SK-N-MC (cell line): ENCODE data around the gene WRAP73.

Experiments used
- DNase-seq: peaks from one replicate; pipeline ENCODE4 v3.0.0-alpha.2; 2011; ENCODE audit warnings: low read depth, low spot score
- H3K27ac ChIP-seq: fragments of 200-600 bp; sonication (generic); 2 replicates; pipeline ENCODE4 v1.5.1; 2016; ENCODE audit warnings: mixed run types
- H3K36me3 ChIP-seq: fragments of 200-600 bp; sonication (generic); 2 replicates; pipeline ENCODE4 v1.6.1; 2017; ENCODE audit warnings: antibody characterized with exemption, low read length, mixed read lengths; ENCODE audit not compliant: insufficient read depth
- H3K4me3 ChIP-seq: fragments of 200-600 bp; sonication (generic); 2 replicates; pipeline ENCODE4 v1.5.1; 2016
- H3K9ac ChIP-seq: fragments of 200-600 bp; sonication (generic); 2 replicates; pipeline ENCODE4 v1.8.0; 2017; ENCODE audit warnings: mixed run types, mixed read lengths; ENCODE audit not compliant: insufficient read length
- H3K9me3 ChIP-seq: fragments of 200-600 bp; sonication (generic); 2 replicates; pipeline ENCODE4 v1.6.1; 2017; ENCODE audit warnings: low read depth, mild to moderate bottlenecking, antibody characterized with exemption, low read length, moderate library complexity, mixed read lengths
- EZH2 ChIP-seq: fragments of 200-600 bp; sonication (generic); IDR thresholded peaks from one replicate; pipeline ENCODE4 v1.6.1; 2017; ENCODE audit warnings: antibody characterized with exemption
- FOXP2 ChIP-seq: optimal IDR thresholded peaks from 2 replicates; pipeline ENCODE3; 2011; ENCODE audit warnings: mild to moderate bottlenecking, moderate library complexity; ENCODE audit not compliant: insufficient read depth; ENCODE audit errors: extremely low read length, control extremely low read depth
- POLR2AphosphoS5 ChIP-seq: IDR thresholded peaks from 2 replicates; pipeline ENCODE4 v1.6.1; 2012; ENCODE audit warnings: mild to moderate bottlenecking, low read depth, low read length, borderline replicate concordance

WRAP73 gene

DNA sequence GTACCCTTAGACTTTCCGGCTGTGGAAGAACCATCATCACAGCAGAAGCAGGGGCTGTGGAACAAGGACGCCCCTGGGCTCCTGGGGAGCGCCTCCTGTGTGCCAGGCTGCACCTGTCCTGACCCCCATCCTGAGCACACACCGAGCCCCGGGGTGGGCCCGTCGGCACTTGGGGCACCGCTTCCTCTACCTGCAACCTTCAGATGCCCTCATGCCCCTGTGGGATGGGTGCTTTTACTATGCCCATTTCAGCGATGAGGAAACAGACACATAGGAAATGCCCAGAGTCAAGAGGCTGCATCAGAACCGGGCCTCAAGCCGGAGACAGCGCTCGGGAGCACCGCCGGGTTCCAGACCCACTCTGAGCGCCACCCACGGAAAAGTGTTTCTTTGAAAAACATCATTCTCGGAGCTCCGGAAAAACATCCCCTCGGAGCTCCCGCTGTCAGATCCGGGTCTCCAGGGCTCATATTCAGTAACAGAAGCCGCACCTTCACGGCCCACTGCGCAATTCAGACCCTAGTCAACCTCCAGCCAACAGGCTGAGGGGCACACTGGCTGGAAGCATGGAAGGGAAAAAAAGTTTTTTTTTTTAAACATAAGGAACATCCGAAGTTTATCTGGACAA, 17.1 kb downstream of the WRAP73 start:
- no peak for DNase-seq

DNA sequence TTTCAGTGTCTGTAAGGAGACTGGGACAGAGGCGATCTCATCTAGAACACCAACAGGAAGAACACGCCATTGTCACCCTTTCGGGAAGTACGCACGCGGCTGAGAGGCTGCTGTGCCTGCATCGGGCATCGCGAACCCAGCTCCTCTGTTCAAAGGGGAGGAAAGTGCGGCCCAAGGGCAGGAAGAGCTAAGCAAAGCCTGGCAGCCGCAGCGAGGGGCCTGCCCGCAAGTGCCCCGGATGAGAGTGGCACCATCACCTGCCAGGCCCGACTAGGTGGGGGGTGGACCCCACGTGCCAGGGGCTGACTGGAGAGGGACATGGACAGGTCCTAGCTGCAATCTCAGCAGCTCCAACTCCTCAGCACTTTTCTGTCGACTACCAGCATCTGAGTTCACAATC, 17.6 kb downstream of the WRAP73 start:
- Histone ChIP-seq H3K36me3 (peaks cover 15% of the 10 kb centered on the region; the same call in 1 of the 2 replicates), H3K9ac (no peak overlapping the region), H3K27ac (no peak overlapping the region), H3K4me3 (no peak overlapping the region), H3K9me3 (no peaks in the 10 kb centered on the region)
- no peak for DNase-seq
- TF ChIP-seq POLR2AphosphoS5 = no peak
- TF ChIP-seq FOXP2 = no peak
- TF ChIP-seq EZH2 = no peak

More for the DNA sequence above, 17.1 kb downstream of the WRAP73 start:
- Histone ChIP-seq H3K9ac (no peak overlapping the region), H3K4me3 (no peak overlapping the region), H3K27ac (no peak overlapping the region), H3K9me3 (no peaks in the 10 kb centered on the region), H3K36me3 (peaks cover 16% of the 10 kb centered on the region; the same call in 1 of the 2 replicates)
- no peak for TF ChIP-seq FOXP2

DNA sequence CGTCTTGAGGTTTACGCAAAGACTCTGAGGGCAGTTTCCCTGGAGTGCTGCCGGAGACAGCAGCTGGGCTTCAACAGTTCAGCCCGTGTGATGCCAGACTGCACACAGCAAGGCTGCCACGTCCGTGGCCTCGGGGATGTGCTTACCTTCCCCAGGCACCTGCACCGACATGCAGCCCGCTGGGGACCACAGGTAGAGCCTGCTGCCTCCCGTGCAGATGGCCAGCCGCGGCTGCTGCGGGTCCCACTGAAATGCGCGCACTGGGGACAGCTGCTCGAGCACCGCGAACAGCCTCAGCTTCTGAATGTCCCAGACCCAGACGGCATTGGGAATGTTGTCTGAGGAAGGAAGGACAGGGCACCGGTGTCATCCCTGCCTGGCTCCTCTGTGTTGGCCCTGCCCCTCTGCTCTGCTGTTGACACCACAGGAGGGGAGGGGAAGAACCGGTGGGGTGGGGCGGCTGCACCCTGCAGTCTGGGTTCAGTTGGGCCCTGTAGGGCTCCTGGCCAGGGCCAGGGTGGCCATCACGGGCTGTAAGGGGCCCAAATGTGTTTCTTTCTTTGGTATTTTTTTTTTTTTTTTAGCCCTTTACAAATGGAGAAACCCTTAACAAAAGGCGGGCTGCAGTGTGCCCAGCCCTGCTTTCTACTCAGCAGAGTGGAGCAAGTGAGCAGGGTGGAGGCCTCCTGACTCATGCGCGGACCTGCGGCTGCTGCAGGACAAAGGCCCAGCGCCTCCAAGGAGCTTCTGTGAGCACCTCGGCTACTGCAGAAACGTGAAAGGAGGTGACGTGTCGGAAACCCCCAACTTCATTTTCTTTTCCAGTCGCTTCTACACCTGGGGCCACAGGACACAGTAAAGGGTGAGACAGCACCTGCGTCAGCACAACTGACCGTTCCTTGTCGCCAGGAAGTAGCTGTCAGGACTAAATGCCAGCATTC, 18.3 kb downstream of the WRAP73 start:
- Histone ChIP-seq H3K36me3 (peaks cover 9% of the 10 kb centered on the region; the same call in 1 of the 2 replicates), H3K4me3 (no peak overlapping the region), H3K9me3 (no peaks in the 10 kb centered on the region), H3K27ac (no peak overlapping the region), H3K9ac (no peak overlapping the region)
- TF ChIP-seq EZH2 = no peak
- no peak for TF ChIP-seq POLR2AphosphoS5
- no peak for TF ChIP-seq FOXP2
- DNase-seq = no peak

- DNase-seq = no peak
- no peak overlapping the region for H3K27ac ChIP-seq
- H3K9me3 ChIP-seq = no peaks in the 10 kb centered on the region
- H3K9ac ChIP-seq = no peak overlapping the region
- no peak overlapping the region for H3K4me3 ChIP-seq
- TF ChIP-seq EZH2 = no peak
- no peak for TF ChIP-seq POLR2AphosphoS5
- TF ChIP-seq FOXP2 = no peak
- peaks cover 7% of the 10 kb centered on the region; the same call in 1 of the 2 replicates for H3K36me3 ChIP-seq
Observed at GRCh38 chr1:3630914-3631313, 19.0 kb downstream of the WRAP73 start.

- H3K27ac ChIP-seq = no peak overlapping the region
- peaks cover 5% of the 10 kb centered on the region; the same call in 1 of the 2 replicates for H3K36me3 ChIP-seq
- H3K4me3 ChIP-seq = no peak overlapping the region
- no peak overlapping the region for H3K9ac ChIP-seq
- TF ChIP-seq EZH2 (no peak), FOXP2 (no peak), POLR2AphosphoS5 (no peak)
- no peak for DNase-seq
- H3K9me3 ChIP-seq = no peaks in the 10 kb centered on the region
Observed at GRCh38 chr1:3630161-3630611, 19.7 kb downstream of the WRAP73 start.

GRCh38 chr1:3629561-3630160, 20.2 kb downstream of the WRAP73 start:
- H3K9me3 ChIP-seq = no peaks in the 10 kb centered on the region
- TF ChIP-seq EZH2 (no peak), FOXP2 (no peak), POLR2AphosphoS5 (no peak)
- H3K27ac ChIP-seq = no peak overlapping the region
- H3K36me3 ChIP-seq = peaks cover under 1% of the 10 kb centered on the region; the same call in 1 of the 2 replicates
- no peak overlapping the region for H3K4me3 ChIP-seq
- DNase-seq = no peak
- no peak overlapping the region for H3K9ac ChIP-seq

DNA sequence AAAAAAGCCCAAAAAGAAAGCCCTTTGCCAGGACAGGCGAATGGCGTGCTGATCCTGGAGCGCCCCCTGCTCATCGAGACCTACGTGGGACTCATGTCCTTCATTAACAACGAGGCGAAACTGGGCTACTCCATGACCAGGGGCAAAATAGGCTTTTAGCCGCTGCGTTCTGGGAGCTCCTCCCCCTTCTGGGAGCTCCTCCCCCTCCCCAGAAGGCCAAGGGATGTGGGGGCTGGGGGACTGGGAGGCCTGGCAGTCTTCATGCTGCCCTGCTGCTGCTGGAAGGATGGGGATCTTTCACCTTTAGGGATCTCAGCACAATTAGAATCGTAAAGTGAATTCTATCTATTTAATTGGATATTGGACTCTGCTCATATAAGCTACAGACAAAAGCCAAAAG, 21.5 kb downstream of the WRAP73 start:
- H3K9me3 ChIP-seq = no peaks in the 10 kb centered on the region
- H3K9ac ChIP-seq = no peak overlapping the region
- no peaks in the 10 kb centered on the region; the same call in 1 of the 2 replicates for H3K36me3 ChIP-seq
- H3K27ac ChIP-seq = no peak overlapping the region
- no peak for DNase-seq
- no peak overlapping the region for H3K4me3 ChIP-seq
- no peak for TF ChIP-seq FOXP2
- no peak for TF ChIP-seq POLR2AphosphoS5
- TF ChIP-seq EZH2 = no peak
